Measurements from ENCODE around the gene SYNGR3.

SYNGR3 gene

GRCh38 chr16:1990351-1991134 lies 773 bp downstream of the SYNGR3 start:
- peak overlapping the region; percentile 48 for H3K4me3 ChIP-seq (ENCODE audit: severe bottlenecking)
- DNase-seq (ENCODE audit: low spot score) (no peak), ATAC-seq (ENCODE audit: low read depth) (no peak)
- peaks cover 5% of the 10 kb centered on the region for H3K27me3 ChIP-seq (ENCODE audit: insufficient read depth, poor library complexity, severe bottlenecking)
- peaks cover 12% of the 10 kb centered on the region for H3K36me3 ChIP-seq (ENCODE audit: low read depth)
- no peaks in the 10 kb centered on the region for H3K9me3 ChIP-seq (ENCODE audit: severe bottlenecking)
- no peak for TF ChIP-seq CTCF (IDR thresholded peaks at IDR 0.05; ENCODE audit: poor library complexity, severe bottlenecking)
- H3K27ac ChIP-seq (ENCODE audit: poor library complexity, severe bottlenecking): no peak overlapping the region
- peaks cover 2% of the 10 kb centered on the region for H3K4me1 ChIP-seq (ENCODE audit: insufficient read depth, poor library complexity, severe bottlenecking)

DNA sequence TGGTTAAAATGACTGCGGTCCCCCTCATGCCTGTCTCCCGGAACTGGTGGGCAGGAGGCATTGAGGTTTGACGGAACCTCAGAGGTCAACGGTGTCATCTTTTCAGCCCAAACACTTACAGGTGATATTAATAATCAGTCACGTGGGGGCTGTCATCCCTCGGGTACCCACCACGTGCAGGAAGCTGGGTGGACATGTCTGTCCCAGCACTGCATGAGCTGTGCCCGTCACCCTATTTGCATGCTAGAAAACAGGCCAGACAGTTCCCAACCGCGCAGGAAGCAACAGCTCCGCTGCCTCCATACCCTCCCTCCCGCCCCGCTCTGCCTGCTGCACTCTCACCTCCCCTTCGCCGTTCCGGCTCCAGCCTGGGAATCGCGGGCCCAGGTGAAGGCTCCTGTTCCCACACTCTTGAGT lies 1.4 kb downstream of the SYNGR3 start:
- ATAC-seq (ENCODE audit: low read depth) (no peak), DNase-seq (ENCODE audit: low spot score) (no peak)
- Histone ChIP-seq H3K4me3 (ENCODE audit: severe bottlenecking) (no peak overlapping the region), H3K9me3 (ENCODE audit: severe bottlenecking) (no peaks in the 10 kb centered on the region), H3K36me3 (ENCODE audit: low read depth) (peaks cover 6% of the 10 kb centered on the region), H3K27me3 (ENCODE audit: insufficient read depth, poor library complexity, severe bottlenecking) (peaks cover 5% of the 10 kb centered on the region), H3K4me1 (ENCODE audit: insufficient read depth, poor library complexity, severe bottlenecking) (peaks cover 2% of the 10 kb centered on the region), H3K27ac (ENCODE audit: poor library complexity, severe bottlenecking) (no peak overlapping the region)
- TF ChIP-seq CTCF (IDR thresholded peaks at IDR 0.05; ENCODE audit: poor library complexity, severe bottlenecking): no peak

- DNase-seq (ENCODE audit: low spot score): no peak
- TF ChIP-seq CTCF (IDR thresholded peaks at IDR 0.05; ENCODE audit: poor library complexity, severe bottlenecking): no peak
- Histone ChIP-seq H3K4me1 (ENCODE audit: insufficient read depth, poor library complexity, severe bottlenecking) (peaks cover 2% of the 10 kb centered on the region), H3K4me3 (ENCODE audit: severe bottlenecking) (no peak overlapping the region), H3K9me3 (ENCODE audit: severe bottlenecking) (no peaks in the 10 kb centered on the region), H3K36me3 (ENCODE audit: low read depth) (peaks cover 2% of the 10 kb centered on the region; the same call in 1 of the 2 replicates), H3K27me3 (ENCODE audit: insufficient read depth, poor library complexity, severe bottlenecking) (peaks cover 5% of the 10 kb centered on the region), H3K27ac (ENCODE audit: poor library complexity, severe bottlenecking) (no peak overlapping the region)
- ATAC-seq (ENCODE audit: low read depth): no peak
These were observed 1.8 kb downstream of the SYNGR3 start for GRCh38 chr16:1991588-1991947.

DNA sequence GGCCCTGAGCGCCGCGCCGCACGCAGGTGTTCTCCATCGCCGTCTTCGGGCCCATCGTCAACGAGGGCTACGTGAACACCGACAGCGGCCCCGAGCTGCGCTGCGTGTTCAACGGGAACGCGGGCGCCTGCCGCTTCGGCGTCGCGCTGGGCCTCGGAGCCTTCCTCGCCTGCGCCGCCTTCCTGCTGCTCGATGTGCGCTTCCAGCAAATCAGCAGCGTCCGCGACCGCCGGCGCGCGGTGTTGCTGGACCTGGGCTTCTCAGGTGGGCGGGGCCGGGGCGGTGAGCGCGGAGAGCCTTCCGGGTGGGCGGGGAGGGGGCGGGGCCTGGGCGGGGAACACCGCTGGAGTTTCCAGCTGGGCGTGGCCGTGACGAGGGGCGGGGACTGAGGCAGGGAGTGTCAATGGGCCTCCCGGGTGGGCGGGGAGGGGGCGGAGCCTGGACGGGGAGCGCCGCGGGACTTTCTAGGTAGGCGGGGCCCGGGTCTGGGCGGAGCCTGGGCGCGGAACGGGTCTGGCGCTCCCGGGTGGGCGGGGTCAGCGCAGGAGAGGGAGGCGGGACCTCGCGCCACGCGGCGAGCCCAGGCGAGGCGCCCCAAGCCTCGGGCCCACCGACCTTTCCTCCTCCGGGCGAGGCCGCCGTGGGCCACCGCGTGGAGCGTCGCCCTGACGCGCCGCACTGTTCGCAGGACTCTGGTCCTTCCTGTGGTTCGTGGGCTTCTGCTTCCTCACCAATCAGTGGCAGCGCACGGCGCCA lies 2.4 kb downstream of the SYNGR3 start:
- H3K36me3 ChIP-seq (ENCODE audit: low read depth): peaks cover 6% of the 10 kb centered on the region
- ATAC-seq (ENCODE audit: low read depth) (peak; percentile 55), DNase-seq (ENCODE audit: low spot score) (peak; percentile 95)
- H3K9me3 ChIP-seq (ENCODE audit: severe bottlenecking): no peaks in the 10 kb centered on the region
- no peak overlapping the region for H3K27ac ChIP-seq (ENCODE audit: poor library complexity, severe bottlenecking)
- H3K4me1 ChIP-seq (ENCODE audit: insufficient read depth, poor library complexity, severe bottlenecking): peaks cover 2% of the 10 kb centered on the region
- no peak for TF ChIP-seq CTCF (IDR thresholded peaks at IDR 0.05; ENCODE audit: poor library complexity, severe bottlenecking)
- H3K27me3 ChIP-seq (ENCODE audit: insufficient read depth, poor library complexity, severe bottlenecking): peaks cover 5% of the 10 kb centered on the region
- H3K4me3 ChIP-seq (ENCODE audit: severe bottlenecking): no peak overlapping the region

Data from RWPE2 (cell line).